GM10847 (cell line): ENCODE measurements around the gene CYSRT1.

Experiments
- POLR2A ChIP-seq: IDR thresholded peaks from 2 replicates; pipeline ENCODE4 v1.6.1; 2011; ENCODE audit not compliant: insufficient read length; ENCODE audit errors: extremely low read depth

CYSRT1 gene

DNA sequence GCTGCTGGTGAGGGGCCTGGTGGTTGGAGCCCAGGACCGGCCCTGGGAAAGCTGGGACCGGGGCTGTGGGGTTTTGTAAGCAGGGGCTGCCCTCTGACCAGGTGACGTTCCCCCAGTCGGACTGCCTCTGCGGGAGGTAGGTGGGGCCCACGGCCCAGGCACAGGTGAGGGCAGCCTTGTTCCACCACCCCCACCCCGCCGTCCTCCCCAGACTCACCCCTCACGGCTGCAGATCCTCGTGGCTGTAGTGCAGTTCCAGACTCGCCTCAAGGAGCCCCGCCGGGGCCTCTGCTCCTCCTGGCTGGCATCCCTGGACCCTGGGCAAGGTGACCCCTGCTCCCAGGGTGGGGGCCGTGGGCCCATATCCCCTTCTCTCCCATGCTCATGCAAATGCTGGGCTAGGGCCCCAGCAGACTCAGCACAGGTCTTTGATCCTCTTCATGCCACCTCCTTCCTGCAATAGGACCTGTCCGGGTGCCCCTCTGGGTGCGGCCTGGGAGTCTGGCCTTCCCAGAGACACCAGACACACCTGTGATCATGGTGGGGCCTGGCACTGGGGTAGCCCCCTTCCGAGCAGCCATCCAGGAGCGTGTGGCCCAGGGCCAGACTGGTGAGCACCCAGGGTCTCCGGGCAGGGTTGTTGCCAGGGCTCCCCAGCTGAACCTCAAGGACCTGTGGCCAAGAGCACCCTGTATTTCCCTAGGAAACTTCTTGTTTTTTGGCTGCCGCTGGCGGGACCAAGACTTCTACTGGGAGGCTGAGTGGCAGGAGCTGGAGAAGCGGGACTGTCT is 9.6 kb upstream of the CYSRT1 start:
- TF ChIP-seq POLR2A = no peak

DNA sequence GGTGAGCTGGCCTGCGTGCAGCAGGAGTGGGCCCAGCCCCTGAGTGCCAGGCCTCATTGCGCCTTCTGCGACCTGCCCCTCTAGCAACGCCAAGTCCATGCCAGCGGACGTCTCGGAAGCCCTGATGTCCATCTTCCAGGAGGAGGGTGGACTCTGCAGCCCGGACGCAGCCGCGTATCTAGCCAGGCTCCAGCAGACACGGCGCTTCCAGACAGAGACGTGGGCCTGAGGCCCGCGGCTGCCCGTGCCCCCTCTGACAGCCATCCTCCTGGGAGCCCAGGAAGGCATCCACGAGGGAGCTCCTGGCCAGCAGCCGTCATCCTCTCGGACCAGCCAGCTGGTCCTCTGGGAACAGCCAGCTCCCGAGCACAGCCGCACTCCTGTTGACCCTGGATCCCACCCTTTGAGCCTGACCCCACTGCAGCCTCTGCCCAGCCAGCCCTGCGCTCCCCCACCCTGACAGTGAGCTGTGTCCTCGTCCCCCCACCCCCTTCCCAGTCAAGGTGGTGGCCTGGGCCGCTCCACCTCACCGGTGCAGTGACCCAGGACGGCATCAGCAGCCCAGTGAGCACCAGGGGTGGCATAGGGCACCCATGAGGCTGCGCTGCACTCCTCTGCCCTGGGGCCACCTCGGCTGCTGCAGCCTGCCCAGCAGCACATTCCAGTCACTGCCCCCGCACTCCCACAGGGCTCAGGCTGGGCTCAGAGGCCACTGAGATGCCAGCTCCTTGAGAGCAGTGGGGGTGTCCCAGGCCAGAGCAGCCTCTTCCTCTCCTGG is 8.6 kb upstream of the CYSRT1 start:
- no peak for TF ChIP-seq POLR2A

DNA sequence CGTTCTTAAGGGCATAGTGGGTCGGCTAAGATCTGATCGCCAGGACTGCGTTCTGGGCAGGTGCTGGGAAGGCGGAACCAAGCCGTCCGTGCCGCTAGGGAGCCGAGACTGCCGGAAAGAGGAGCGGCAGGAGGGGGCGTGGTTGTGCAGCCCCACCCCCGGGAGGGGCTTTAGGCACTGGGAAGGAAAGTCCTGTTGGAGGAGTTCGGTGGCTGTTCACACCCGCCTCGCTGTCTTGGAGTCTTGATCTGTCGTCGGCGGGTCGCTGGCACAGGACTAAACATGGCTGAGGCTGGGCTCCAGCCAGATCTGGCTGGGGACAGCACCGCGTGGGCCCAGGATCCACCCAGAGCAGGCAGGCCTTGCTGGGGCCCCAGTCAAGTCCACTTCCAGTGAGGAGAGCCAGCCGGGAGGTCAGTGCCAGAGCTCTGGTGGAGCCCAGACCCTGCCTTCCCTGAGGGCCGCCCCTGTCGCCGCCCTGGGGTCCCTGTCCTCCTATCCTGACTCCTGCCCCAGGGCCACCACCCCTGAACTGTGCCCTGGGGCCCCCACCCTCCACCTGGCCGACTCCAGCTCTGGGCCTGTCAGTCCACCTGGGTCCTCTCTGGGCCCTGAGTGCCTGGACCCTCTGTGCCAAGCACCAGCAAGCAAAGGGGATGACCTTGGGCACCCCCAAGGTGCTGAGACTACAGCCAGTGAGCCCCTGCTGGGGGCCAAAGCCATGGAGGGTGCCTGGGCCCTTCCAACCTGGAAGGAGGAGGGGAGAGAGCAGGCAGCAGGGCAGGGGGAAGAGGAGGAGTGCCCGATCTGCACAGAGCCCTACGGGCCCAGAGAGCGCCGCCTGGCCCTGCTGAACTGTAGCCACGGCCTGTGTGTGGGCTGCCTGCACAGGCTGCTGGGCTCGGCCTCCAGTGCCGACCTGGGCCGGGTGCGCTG is 7.4 kb upstream of the CYSRT1 start:
- TF ChIP-seq POLR2A = no peak

DNA sequence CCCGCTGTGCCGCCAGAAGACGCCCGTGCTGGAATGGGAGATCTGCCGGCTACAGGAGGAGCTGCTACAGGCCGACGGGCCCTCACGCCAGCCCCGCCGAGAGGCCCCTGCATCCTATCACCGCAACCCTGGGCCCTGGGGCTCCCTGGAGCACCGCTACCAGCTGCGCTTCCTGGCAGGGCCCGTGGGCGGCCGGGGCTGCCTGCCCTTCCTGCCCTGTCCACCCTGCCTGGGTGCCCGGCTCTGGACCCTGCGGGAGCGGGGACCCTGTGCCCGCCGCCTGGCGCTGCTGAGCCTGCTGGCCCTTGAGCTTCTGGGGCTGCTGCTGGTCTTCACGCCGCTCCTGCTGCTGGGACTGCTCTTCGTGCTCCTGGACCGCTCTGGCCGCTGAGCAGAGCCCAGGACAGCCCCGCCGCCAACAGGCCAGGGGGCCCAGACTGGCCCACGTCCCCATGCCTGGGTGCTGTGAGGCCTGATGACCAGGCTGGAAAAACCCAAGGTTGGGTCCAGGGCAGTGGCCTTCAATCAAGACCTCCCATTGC is 6.7 kb upstream of the CYSRT1 start:
- TF ChIP-seq POLR2A = no peak

- TF ChIP-seq POLR2A = no peak
Measured at GRCh38 chr9:137218754-137219271, 6.2 kb upstream of the CYSRT1 start.

DNA sequence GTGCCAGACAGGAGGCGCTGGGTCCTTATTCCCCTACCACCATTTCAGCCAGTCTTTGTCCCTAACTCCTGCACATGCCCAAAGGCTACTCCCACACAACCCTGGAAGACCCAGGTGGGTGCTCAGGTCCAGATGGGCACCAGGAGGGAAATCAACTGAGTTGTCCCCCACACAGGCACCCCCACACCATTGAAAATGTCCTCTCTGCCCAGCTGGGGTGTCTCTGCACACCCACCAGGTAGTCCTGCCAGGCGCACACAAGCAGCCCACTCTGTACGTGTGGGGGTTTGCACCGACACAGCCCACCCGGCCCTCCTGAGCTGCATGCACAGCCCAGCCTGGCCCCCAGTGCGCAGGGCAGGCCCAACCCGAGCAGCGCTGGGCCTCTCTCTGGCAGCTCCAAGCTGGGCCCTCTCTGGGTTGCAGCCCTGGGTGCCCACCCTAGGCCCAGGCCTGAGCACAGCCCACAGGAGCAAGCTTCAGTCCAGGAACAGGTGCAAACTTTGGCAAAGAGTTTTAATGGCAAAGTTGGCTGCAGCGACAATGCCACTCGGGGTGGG is 5.1 kb upstream of the CYSRT1 start:
- no peak for TF ChIP-seq POLR2A

DNA sequence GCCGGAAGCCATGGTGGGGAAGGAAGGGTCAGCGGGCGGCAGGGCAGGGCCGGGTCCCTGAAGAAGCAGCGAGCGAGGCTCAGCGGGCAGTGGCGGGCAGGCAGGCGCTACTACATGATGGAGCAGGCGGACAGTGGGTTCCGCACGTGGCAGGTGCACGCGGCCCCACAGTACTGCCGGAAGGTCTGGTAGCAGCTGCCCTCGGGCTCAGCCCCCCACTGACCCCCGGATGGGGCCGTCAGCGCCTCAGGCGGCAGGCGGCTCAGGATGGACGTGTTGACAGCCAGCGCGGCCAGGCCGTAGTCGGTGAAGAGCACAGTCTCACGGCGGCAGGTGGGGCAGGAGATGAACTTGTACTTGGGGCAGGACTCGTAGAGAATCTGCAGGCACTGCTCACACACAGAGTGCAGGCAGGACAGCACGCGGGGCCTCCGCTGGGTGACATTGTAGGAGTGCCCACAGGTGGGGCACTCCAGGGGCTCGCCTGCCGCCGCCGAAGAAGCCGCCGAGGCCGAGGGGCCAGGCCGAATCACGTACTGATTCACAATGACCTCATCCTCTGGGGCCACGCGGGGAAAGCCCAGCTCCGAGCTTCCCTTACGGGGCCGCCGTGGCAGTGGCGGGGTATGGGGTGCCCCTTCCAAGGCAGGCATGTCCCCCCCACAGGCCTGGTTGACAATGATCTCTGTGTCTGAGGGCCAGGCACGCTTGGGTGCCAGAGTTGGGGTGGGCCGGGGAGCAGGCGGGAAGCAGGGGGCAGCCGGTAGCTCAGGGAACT is 4.5 kb upstream of the CYSRT1 start:
- TF ChIP-seq POLR2A = no peak

DNA sequence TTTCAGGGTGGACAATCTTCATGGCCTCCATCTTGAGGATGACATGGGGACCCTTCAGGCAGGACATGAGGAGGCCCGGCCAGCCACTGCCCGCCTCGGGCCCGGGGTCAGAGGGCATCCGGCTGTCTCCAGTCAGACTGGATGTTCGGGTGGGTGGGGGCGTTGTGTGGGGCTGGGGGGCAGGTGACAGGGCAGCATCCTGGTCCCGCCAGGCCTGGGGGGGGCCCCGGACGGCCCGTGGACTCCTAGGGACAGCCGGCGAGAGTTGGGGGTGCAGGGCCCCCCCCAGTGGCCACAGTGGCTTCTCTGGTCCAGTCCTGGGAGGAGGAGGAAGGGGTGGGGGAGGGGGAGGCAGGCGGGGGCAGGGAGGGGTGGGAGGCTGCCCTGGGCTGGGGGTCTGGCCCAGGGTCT is 3.9 kb upstream of the CYSRT1 start:
- TF ChIP-seq POLR2A = no peak

GRCh38 chr9:137221506-137222111 is 3.4 kb upstream of the CYSRT1 start:
- no peak for TF ChIP-seq POLR2A

DNA sequence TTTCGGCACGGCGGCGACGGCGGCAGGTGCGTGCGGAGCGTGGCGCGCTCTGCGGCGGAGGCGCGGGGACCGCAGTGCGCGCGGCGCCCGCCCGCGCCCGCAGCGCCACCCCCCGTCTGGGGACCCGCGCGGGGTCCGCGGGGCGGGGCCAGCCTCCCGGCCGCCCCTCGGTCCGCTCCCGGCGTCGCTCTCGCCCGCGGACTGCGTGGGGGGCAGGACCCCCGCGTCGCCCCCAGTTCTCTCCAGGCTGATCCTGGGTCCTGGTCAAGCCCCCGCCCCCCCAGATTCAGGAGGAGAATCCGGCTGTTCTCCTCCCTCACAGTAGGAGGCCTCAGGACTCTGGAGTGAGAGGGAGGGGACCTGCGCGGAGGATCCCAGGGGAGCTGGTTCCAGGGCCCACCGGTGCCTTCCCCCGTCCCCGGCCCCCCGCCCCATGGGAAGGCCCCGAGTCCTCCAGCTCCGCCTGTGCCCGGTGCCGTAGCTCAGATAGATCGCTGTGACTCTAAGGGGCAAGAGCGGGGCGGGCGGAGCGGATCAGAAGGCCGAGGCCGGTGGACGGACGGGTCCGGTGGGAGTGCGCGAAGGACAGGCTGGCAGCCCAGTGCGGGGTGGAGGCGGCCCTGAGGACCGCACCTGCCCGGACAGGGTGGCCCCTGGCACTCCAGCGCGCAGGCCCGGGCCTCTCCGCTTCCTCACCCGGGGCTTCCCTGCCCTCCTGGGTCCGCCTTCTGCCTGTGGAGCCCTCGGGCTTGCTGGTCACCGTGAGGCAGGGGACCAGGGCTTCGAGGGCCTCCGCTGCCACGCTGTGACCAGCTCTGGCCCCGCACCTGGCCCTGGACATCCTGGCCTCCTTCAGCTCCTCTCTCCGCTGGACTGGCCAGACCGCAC is 2.5 kb upstream of the CYSRT1 start, which contains the start of gene RNF208:
Gene RNF208 (minus strand): TSS at position 51 of the 888 bp plus-strand sequence. CDS start 1,028 bp downstream, outside the sequence.
- TF ChIP-seq POLR2A = no peak

DNA sequence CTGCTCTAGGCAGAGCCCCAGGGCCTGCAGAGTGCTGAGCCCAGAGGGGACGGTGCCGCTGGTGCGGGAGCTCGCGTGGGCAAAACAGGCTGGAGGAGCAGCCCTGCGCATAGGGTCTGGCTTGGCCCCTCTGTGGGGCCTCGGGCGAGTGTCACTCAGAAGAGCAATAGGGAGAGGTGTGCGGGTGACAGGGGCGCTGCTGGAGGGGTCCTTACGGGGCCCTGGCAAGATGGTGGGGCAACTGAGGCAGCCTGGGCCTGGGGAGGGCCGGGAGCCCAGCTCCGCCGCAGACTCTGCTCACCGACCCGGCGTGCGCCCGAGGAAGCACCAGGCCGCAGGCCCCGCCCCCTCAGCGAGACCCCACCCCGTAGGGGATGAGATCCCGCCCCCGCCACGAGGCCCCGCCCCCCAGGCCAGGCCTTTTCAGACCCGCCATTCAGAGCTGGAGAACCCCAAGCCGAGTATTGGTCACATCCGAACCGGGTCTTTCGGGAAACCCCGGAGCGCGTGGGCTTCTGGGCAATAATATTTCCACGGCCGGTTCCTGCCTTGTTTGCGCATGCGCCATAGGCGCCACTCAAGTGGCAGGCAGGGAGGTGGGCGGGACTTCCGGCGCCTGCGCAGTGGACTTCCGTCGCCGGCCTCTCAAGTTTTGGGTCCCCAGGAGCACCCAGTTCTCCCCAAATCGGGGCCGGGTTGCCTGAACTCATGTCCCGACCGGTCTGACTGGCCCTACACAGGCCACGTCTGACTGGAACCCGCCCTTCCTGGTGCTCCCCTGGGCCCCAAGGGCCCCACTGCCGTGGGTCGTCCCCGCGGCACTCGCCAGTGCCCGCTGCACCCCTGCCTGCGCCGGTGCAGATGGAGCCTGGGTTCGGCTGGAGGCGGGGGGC is 1.6 kb upstream of the CYSRT1 start:
- peak; percentile 77 for TF ChIP-seq POLR2A
